Right lobe of liver (tissue), 6 donors: ENCODE results near the gene ANAPC13. TPM values are rescaled to one million over a fixed set of nuclear protein-coding genes. Genes with fewer than 3 reads are reported as not detected.

ENCODE experiments used
- ATAC-seq, 4 donors: fragments of 200-7000 bp; cut with Tn5 transposase; one replicate each; pipeline ENCODE4 v1.9.1; 2020; ENCODE audit warnings: mild to moderate bottlenecking in 4 of 4, moderate library complexity in 4 of 4
- DNase-seq, 3 donors: peaks; one replicate each; pipeline ENCODE4 v3.0.0-alpha.2; 2020
- H3K27ac ChIP-seq, 3 donors: fragments of 200-600 bp; one replicate each; pipeline ENCODE4 v1.8.0; 2022
- H3K27me3 ChIP-seq, 2 donors: fragments of 200-600 bp; one replicate each; pipeline ENCODE4 v1.8.0; 2022
- H3K36me3 ChIP-seq, 4 donors: fragments of 200-600 bp; sonication (generic) in 1 of 4; one replicate each; pipeline versions ENCODE4 v1.5.1 to v1.8.0; 2017 to 2022; ENCODE audit warnings: control low read depth in 1 of 4
- H3K4me1 ChIP-seq, 4 donors: fragments of 200-600 bp; sonication (generic) in 1 of 4; one replicate each; pipeline versions ENCODE4 v1.5.1 to v1.8.0; 2017 to 2022; ENCODE audit warnings: control low read depth in 1 of 4
- H3K4me3 ChIP-seq, 3 donors: fragments of 200-600 bp; one replicate each; pipeline ENCODE4 v1.8.0; 2022
- H3K9me3 ChIP-seq, 4 donors: fragments of 200-600 bp; sonication (generic) in 1 of 4; one replicate each; pipeline versions ENCODE4 v1.5.1 to v1.8.0; 2017 to 2022; ENCODE audit warnings: control low read depth in 1 of 4
- CTCF ChIP-seq, 4 donors: fragments of 200-600 bp in 3 of 4; fragments of 450-650 bp in 1 of 4; IDR thresholded peaks; one replicate each; pipeline versions ENCODE4 v1.5.1 to v1.8.0; 2016 to 2022; ENCODE audit warnings: antibody characterized with exemption in 4 of 4, mild to moderate bottlenecking in 2 of 4
- POLR2A ChIP-seq: fragments of 450-650 bp; IDR thresholded peaks from one replicate; pipeline ENCODE4 v1.6.1; 2017; ENCODE audit warnings: antibody characterized with exemption, mild to moderate bottlenecking
- WGBS: methylation state at CpG from one replicate; pipeline ENCODE4 v1.1.6; 2018; ENCODE audit warnings: low coverage, low lambda C conversion rate; ENCODE audit not compliant: insufficient coverage; ENCODE audit errors: missing lambda C conversion rate; 5-methylcytosine and 5-hydroxymethylcytosine counted together
- intact Hi-C, 2 donors: fragments of 100-400 bp; cut with DNase I; formaldehyde crosslinking; loops; one replicate each; pipeline versions ENCODE4 v1.11.2 to v1.14.1; 2022
- total RNA-seq, 6 experiments: library from RNA; depleted of rRNA in 2 of 6; stranded (reverse); fragments of >200 nt in 2 of 6; fragmentation: NEBNext Ultra II Directional in 3 of 6; extraction: Animal tissue kit (Norgen Biotek cat#: 25700) in 3 of 6; gene quantifications; one replicate each; pipeline versions ENCODE4 v1.1.0 to v1.2.4, GENCODE V29; 2016 to 2023
- donor health status: DM: no; HTN: yes; CAD: no.
- donor health status: DM: no; HTN: no; CAD: no.
- donor health status: DM: no; HTN: no; CAD: no.
- donor health status: DM: no; HTN: yes; CAD: no.
- donor health status: DM: no; HTN: yes; CAD: no.

Gene ANAPC13
- total RNA-seq, 6 experiments from 2014 or later = 23.1 to 46.6 (median 31.7) TPM

- WGBS = 58% methylated on average over 4 of the region's 4 CpGs
- Histone ChIP-seq H3K4me1 (peaks cover 0 to 4% (median 0%) of the 10 kb centered on the region in 4 donors), H3K27me3 (no peaks in the 10 kb centered on the region), H3K36me3 (no peaks in the 10 kb centered on the region), H3K27ac (peak overlapping the region in 1 of 3 donors; percentile 48), H3K9me3 (no peaks in the 10 kb centered on the region), H3K4me3 (no peak overlapping the region)
- intact Hi-C loops = no loop called here
- ATAC-seq = no peak
- no peak for DNase-seq
- no peak for TF ChIP-seq POLR2A
- TF ChIP-seq CTCF (IDR thresholded peaks at IDR 0.05) = no peak
Observed at GRCh38 chr3:134463676-134464063, 22.1 kb downstream of the ANAPC13 start.

- DNase-seq (no peak), ATAC-seq (peak in 2 of 4 donors; percentile 14 to 51)
- Histone ChIP-seq H3K9me3 (no peaks in the 10 kb centered on the region), H3K27ac (peak overlapping the region; percentile 37 to 52 (median 48)), H3K36me3 (no peaks in the 10 kb centered on the region), H3K4me1 (no peaks in the 10 kb centered on the region), H3K27me3 (no peaks in the 10 kb centered on the region), H3K4me3 (no peak overlapping the region)
- intact Hi-C loops = no loop called here
- 48% methylated on average over 5 of the region's 5 CpGs for WGBS
- no peak for TF ChIP-seq POLR2A
- TF ChIP-seq CTCF (IDR thresholded peaks at IDR 0.05) = no peak
Observed at GRCh38 chr3:134462331-134462941, 23.3 kb downstream of the ANAPC13 start.

GRCh38 chr3:134460965-134461364 is 24.8 kb downstream of the ANAPC13 start:
- intact Hi-C loops = no loop called here
- 60% methylated on average over 2 of the region's 2 CpGs for WGBS
- Histone ChIP-seq H3K27ac (peak overlapping the region in 1 of 3 donors; percentile 37), H3K4me1 (no peaks in the 10 kb centered on the region), H3K27me3 (no peaks in the 10 kb centered on the region), H3K9me3 (no peaks in the 10 kb centered on the region), H3K4me3 (no peak overlapping the region), H3K36me3 (no peaks in the 10 kb centered on the region)
- DNase-seq = no peak
- no peak for ATAC-seq
- TF ChIP-seq CTCF (IDR thresholded peaks at IDR 0.05) (no peak), POLR2A (no peak)

- TF ChIP-seq CTCF (IDR thresholded peaks at IDR 0.05) (no peak), POLR2A (no peak)
- DNase-seq (no peak), ATAC-seq (no peak)
- no peaks in the 10 kb centered on the region for H3K27me3 ChIP-seq
- 63% methylated on average over 4 of the region's 4 CpGs for WGBS
- no peak overlapping the region for H3K27ac ChIP-seq
- no peaks in the 10 kb centered on the region for H3K9me3 ChIP-seq
- no peaks in the 10 kb centered on the region for H3K36me3 ChIP-seq
- intact Hi-C loops = no loop called here
- H3K4me1 ChIP-seq = no peaks in the 10 kb centered on the region
- no peak overlapping the region for H3K4me3 ChIP-seq
Observed at GRCh38 chr3:134459562-134459961, 26.2 kb downstream of the ANAPC13 start.
